Natural killer cell (primary cell): ENCODE measurements around the gene C5orf58. TPM values are rescaled to one million over a fixed set of nuclear protein-coding genes. Genes with fewer than 3 reads are reported as not detected.

Experiments
- ATAC-seq, 3 donors: fragments of 150-1000 bp in 2 of 3; fragments of 200-7000 bp in 1 of 3; cut with Tn5 transposase; 1 replicate in 1 of 3; 2 replicates in 2 of 3; pipeline ENCODE4 v1.10.0; 2021; ENCODE audit warnings: mild to moderate bottlenecking in 2 of 3, moderate library complexity in 2 of 3
- DNase-seq, 2 donors: peaks; one replicate each; pipeline versions ENCODE4 v3.0.0 to v3.0.0-alpha.2; 2013 to 2021; ENCODE audit warnings: mixed read lengths in 1 of 2
- H3K27ac ChIP-seq: one replicate; pipeline ENCODE4 v1.5.1; 2013; ENCODE audit warnings: mild to moderate bottlenecking, low read length
- H3K27me3 ChIP-seq: one replicate; pipeline ENCODE4 v1.6.1; 2013; ENCODE audit warnings: low read length; ENCODE audit not compliant: control insufficient read depth, insufficient read depth
- H3K36me3 ChIP-seq: one replicate; pipeline ENCODE4 v1.6.1; 2013; ENCODE audit warnings: low read length; ENCODE audit not compliant: control insufficient read depth, insufficient read depth
- H3K4me1 ChIP-seq: one replicate; pipeline ENCODE4 v1.6.1; 2013; ENCODE audit warnings: low read length; ENCODE audit not compliant: control insufficient read depth, insufficient read depth
- H3K4me3 ChIP-seq: one replicate; pipeline ENCODE4 v1.5.1; 2013; ENCODE audit warnings: low read length
- H3K9me3 ChIP-seq: one replicate; pipeline ENCODE4 v1.6.1; 2013; ENCODE audit warnings: low read length; ENCODE audit not compliant: control insufficient read depth, insufficient read depth
- H3K27ac Mint-ChIP-seq, 2 donors: one replicate each; pipeline ENCODE4 v1.8.0; 2022; ENCODE audit warnings: mild to moderate bottlenecking in 2 of 2, mixed read lengths in 2 of 2, moderate library complexity in 1 of 2
- H3K27me3 Mint-ChIP-seq, 2 donors: one replicate each; pipeline ENCODE4 v1.8.0; 2022; ENCODE audit warnings: low read depth in 2 of 2, mixed read lengths in 2 of 2
- H3K36me3 Mint-ChIP-seq: one replicate; pipeline ENCODE4 v1.8.0; 2022; ENCODE audit warnings: mixed read lengths
- H3K4me1 Mint-ChIP-seq, 2 donors: one replicate each; pipeline ENCODE4 v1.8.0; 2022; ENCODE audit warnings: mixed read lengths in 2 of 2
- H3K4me3 Mint-ChIP-seq: one replicate; pipeline ENCODE4 v1.8.0; 2022; ENCODE audit warnings: mild to moderate bottlenecking, moderate library complexity, mixed read lengths
- H3K9me3 Mint-ChIP-seq, 2 donors: one replicate each; pipeline ENCODE4 v1.8.0; 2022; ENCODE audit warnings: mixed read lengths in 2 of 2
- WGBS: methylation state at CpG from one replicate; pipeline ENCODE4 v1.1.7; 2013; ENCODE audit warnings: missing lambda C conversion rate; ENCODE audit not compliant: insufficient coverage; 5-methylcytosine and 5-hydroxymethylcytosine counted together
- intact Hi-C: fragments of 100-400 bp; cut with micrococcal nuclease; formaldehyde crosslinking; loops from one replicate; pipeline ENCODE4 v1.14.2; 2022
- total RNA-seq, 4 donors: library from RNA; stranded (reverse); fragments of 120-200 nt in 1 of 4; gene quantifications; one replicate each; pipeline versions ENCODE4 v1.2.3 to v1.2.4, GENCODE V29; 2013 to 2022
- TF ChIP-seq, protein P1 (sequence below): fragments of 200-600 bp; IDR thresholded peaks from one replicate; pipeline ENCODE4 v1.8.0; 2022; ENCODE audit warnings: antibody characterized with exemption

The C5orf58 gene
- total RNA-seq, 3 donors from 2014 or later (not counting 1 experiment from before 2014, with no cell fraction given): not detected

- Histone ChIP-seq H3K36me3 (peaks cover 55% of the 10 kb centered on the region), H3K27me3 (no peaks in the 10 kb centered on the region), H3K4me3 (no peak overlapping the region), H3K4me1 (peaks cover 83% of the 10 kb centered on the region), H3K27ac (peak overlapping the region; percentile 77), H3K9me3 (no peaks in the 10 kb centered on the region)
- no peak for ATAC-seq
- peak overlapping the region; percentile 87 for H3K4me3 Mint-ChIP-seq
- 86% methylated on average over 2 of the region's 2 CpGs for WGBS
- intact Hi-C loops: no loop called here
- peak overlapping the region; percentile 94 to 99 for H3K27ac Mint-ChIP-seq
- H3K9me3 Mint-ChIP-seq: no peaks in the 10 kb centered on the region
- TF ChIP-seq, protein P1, sequence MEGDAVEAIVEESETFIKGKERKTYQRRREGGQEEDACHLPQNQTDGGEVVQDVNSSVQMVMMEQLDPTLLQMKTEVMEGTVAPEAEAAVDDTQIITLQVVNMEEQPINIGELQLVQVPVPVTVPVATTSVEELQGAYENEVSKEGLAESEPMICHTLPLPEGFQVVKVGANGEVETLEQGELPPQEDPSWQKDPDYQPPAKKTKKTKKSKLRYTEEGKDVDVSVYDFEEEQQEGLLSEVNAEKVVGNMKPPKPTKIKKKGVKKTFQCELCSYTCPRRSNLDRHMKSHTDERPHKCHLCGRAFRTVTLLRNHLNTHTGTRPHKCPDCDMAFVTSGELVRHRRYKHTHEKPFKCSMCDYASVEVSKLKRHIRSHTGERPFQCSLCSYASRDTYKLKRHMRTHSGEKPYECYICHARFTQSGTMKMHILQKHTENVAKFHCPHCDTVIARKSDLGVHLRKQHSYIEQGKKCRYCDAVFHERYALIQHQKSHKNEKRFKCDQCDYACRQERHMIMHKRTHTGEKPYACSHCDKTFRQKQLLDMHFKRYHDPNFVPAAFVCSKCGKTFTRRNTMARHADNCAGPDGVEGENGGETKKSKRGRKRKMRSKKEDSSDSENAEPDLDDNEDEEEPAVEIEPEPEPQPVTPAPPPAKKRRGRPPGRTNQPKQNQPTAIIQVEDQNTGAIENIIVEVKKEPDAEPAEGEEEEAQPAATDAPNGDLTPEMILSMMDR: no peak
- DNase-seq: no peak
- H3K27me3 Mint-ChIP-seq: no peaks in the 10 kb centered on the region
- H3K36me3 Mint-ChIP-seq: peaks cover 7% of the 10 kb centered on the region
- H3K4me1 Mint-ChIP-seq: peaks cover 75 to 84% of the 10 kb centered on the region in 2 donors
Measured at GRCh38 chr5:170276140-170276539, 43.4 kb downstream of the C5orf58 start.

DNA sequence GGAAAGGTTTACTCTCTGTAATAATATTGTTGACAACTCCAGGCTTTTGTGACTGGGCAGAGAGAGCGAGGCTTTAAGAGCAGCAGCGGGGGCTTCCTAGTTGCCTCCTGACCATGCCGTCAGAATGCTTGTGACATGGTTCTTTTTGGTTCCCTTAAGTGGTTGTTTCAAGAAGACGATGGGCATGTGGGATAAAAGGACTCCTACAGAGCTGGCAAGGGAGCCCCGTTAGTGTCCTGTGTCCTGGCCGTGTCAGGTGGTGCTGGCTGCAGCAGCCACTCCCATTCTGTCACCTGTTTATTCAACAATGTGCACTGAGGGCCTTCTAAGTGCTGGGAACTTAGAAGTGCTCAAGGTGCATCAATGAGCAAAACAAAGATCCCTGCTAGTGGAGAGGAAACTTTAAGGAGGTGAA, 45.1 kb downstream of the C5orf58 start:
- peaks cover 54% of the 10 kb centered on the region for H3K36me3 ChIP-seq
- ATAC-seq: no peak
- H3K9me3 Mint-ChIP-seq: no peaks in the 10 kb centered on the region
- TF ChIP-seq, protein P1: no peak
- intact Hi-C loops: loop anchor here (1.0 to 2.0 kb wide), 4 partner anchors 11 to 53 kb away; no protein-coding TSS in a partner anchor
- no peak overlapping the region for H3K4me3 ChIP-seq
- peak overlapping the region; percentile 46 for H3K27ac ChIP-seq
- no peaks in the 10 kb centered on the region for H3K27me3 Mint-ChIP-seq
- H3K4me1 ChIP-seq: peaks cover 97% of the 10 kb centered on the region
- DNase-seq: peak in 1 of 2 donors; percentile 59
- 15% methylated on average over 6 of the region's 6 CpGs for whole genome bisulfite sequencing
- H3K27ac Mint-ChIP-seq: peak overlapping the region; percentile 94 to 99
- H3K9me3 ChIP-seq: no peaks in the 10 kb centered on the region
- peaks cover 85 to 91% of the 10 kb centered on the region in 2 donors for H3K4me1 Mint-ChIP-seq
- H3K27me3 ChIP-seq: no peaks in the 10 kb centered on the region
- peak overlapping the region; percentile 87 for H3K4me3 Mint-ChIP-seq
- peaks cover under 1% of the 10 kb centered on the region for H3K36me3 Mint-ChIP-seq

DNA sequence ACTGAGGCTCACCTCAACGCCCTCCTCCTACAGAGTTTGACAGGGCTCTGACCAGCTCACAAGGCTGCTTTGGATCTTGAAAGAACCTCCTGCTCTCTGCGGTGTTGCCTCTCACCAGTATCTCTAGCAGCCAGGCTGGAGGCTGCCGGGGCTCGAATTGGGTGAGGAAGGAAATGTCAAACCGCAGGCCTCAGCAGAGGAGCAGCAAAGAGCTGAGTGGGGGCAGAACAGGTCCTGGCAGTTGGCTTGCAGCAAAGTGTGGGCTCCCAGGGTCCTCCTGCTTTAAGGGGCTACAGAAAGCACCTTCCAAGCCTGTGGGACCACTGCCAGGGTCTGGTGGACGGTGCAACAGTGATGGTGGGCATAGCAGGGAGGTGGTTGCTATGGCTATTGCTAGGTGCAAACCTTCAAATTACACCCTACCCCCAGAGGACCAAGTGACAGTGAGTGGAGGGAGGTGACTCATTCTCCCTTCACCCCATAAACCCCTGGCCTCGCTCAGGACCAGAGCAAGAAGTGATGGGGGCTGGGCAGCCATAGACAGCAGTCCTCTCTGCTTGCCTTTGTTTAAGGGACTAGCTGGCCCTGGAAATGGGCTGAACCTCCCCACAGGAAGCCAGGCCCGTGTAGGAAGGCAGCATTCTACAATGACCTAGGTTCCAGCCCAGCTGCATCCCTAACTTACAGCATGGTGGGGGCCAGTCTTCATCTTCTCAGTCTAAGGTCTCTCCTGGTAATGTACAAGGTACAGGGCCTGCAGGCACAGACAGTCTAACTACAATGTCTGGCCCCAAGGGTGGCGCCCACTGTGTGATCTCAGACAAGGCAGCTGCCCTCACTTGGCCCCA, 46.0 kb downstream of the C5orf58 start:
- peaks cover 95 to 100% of the 10 kb centered on the region in 2 donors for H3K4me1 Mint-ChIP-seq
- peak; percentile 81 to 95 for DNase-seq
- TF ChIP-seq, protein P1: no peak
- Histone ChIP-seq H3K4me3 (peak overlapping the region; percentile 9), H3K36me3 (peaks cover 54% of the 10 kb centered on the region), H3K9me3 (no peaks in the 10 kb centered on the region), H3K4me1 (peaks cover 97% of the 10 kb centered on the region), H3K27me3 (no peaks in the 10 kb centered on the region), H3K27ac (peak overlapping the region; percentile 78)
- peak overlapping the region; percentile 79 for H3K4me3 Mint-ChIP-seq
- no peaks in the 10 kb centered on the region for H3K27me3 Mint-ChIP-seq
- intact Hi-C loops: loop anchor here (1.0 to 2.0 kb wide), 4 partner anchors 8 to 52 kb away; no protein-coding TSS in a partner anchor
- H3K36me3 Mint-ChIP-seq: peaks cover 10% of the 10 kb centered on the region
- WGBS: 1% methylated on average over 9 of the region's 9 CpGs
- peak overlapping the region; percentile 94 to 99 for H3K27ac Mint-ChIP-seq
- H3K9me3 Mint-ChIP-seq: no peaks in the 10 kb centered on the region
- ATAC-seq: peak; percentile 69 to 85 (median 80)
